Uterus (tissue), 4 donors: ENCODE measurements around the gene ZMAT5. TPM values are rescaled to one million over a fixed set of nuclear protein-coding genes. Genes with fewer than 3 reads are reported as not detected.

ENCODE experiments used
- DNase-seq, 2 donors: peaks; one replicate each; pipeline ENCODE4 v3.0.0-alpha.2; 2019 to 2020
- H3K27ac ChIP-seq, 2 donors: fragments of 200-600 bp; sonication (generic); 1 replicate in 1 of 2; 2 replicates in 1 of 2; pipeline ENCODE4 v1.5.1; 2016 to 2018
- H3K27me3 ChIP-seq, 2 donors: fragments of 200-600 bp; sonication (generic); one replicate each; pipeline ENCODE4 v1.5.1; 2018 to 2019; ENCODE audit warnings: control low read depth in 1 of 2
- H3K36me3 ChIP-seq, 2 donors: fragments of 200-600 bp; sonication (generic); one replicate each; pipeline ENCODE4 v1.5.1; 2019; ENCODE audit warnings: control low read depth in 1 of 2
- H3K4me1 ChIP-seq, 2 donors: fragments of 200-600 bp; sonication (generic); one replicate each; pipeline ENCODE4 v1.5.1; 2018 to 2019; ENCODE audit warnings: control low read depth in 1 of 2
- H3K4me3 ChIP-seq, 2 donors: fragments of 200-600 bp; sonication (generic); 1 replicate in 1 of 2; 2 replicates in 1 of 2; pipeline ENCODE4 v1.5.1; 2018 to 2019; ENCODE audit warnings: mild to moderate bottlenecking in 1 of 2
- H3K9me3 ChIP-seq, 2 donors: fragments of 200-600 bp; sonication (generic); one replicate each; pipeline ENCODE4 v1.5.1; 2019; ENCODE audit warnings: control low read depth in 1 of 2
- CTCF ChIP-seq, 4 experiments: fragments of 200-600 bp in 2 of 4; fragments of 450-650 bp in 2 of 4; sonication (generic) in 2 of 4; IDR thresholded peaks; one replicate each; pipeline ENCODE4 v1.5.1; 2016 to 2019; ENCODE audit warnings: antibody characterized with exemption in 4 of 4, mild to moderate bottlenecking in 2 of 4, moderate library complexity in 1 of 4
- POLR2A ChIP-seq, 2 donors: fragments of 450-650 bp; IDR thresholded peaks; one replicate each; pipeline ENCODE4 v1.6.1; 2016; ENCODE audit warnings: antibody characterized with exemption in 2 of 2, mild to moderate bottlenecking in 1 of 2, moderate library complexity in 1 of 2
- intact Hi-C: fragments of 100-400 bp; cut with DNase I; formaldehyde crosslinking; loops from one replicate; pipeline ENCODE4 v1.15.1; 2023; ENCODE audit warnings: low total_unique reads
- total RNA-seq, 4 donors: library from RNA; depleted of rRNA in 3 of 4; stranded (reverse); fragments of >200 nt in 3 of 4; gene quantifications; one replicate each; pipeline versions ENCODE4 v1.1.0 to v1.2.4, GENCODE V29; 2014 to 2023
- donor health status: DM: yes; HTN: yes; CAD: no.

ZMAT5 gene
- total RNA-seq, 4 donors from 2014 or later, result 12.0 to 47.4 (median 23.4) TPM

- H3K36me3 ChIP-seq, result no peaks in the 10 kb centered on the region
- intact Hi-C loops, result no loop called here
- TF ChIP-seq CTCF (IDR thresholded peaks at IDR 0.05) (no peak), POLR2A (IDR thresholded peaks at IDR 0.05) (no peak)
- H3K9me3 ChIP-seq, result no peaks in the 10 kb centered on the region
- peaks cover 0 to 5% of the 10 kb centered on the region in 2 donors for H3K27me3 ChIP-seq
- peaks cover 0 to 5% of the 10 kb centered on the region in 2 donors for H3K4me1 ChIP-seq
- no peak overlapping the region for H3K27ac ChIP-seq
- no peak overlapping the region for H3K4me3 ChIP-seq
- DNase-seq, result no peak
These were observed 51.1 kb downstream of the ZMAT5 start for GRCh38 chr22:29715705-29716104.

GRCh38 chr22:29715240-29715639 lies 51.6 kb downstream of the ZMAT5 start:
- intact Hi-C loops, result no loop called here
- Histone ChIP-seq H3K9me3 (no peaks in the 10 kb centered on the region), H3K27me3 (peaks cover 0 to 5% of the 10 kb centered on the region in 2 donors), H3K27ac (no peak overlapping the region), H3K4me3 (no peak overlapping the region), H3K36me3 (no peaks in the 10 kb centered on the region), H3K4me1 (peaks cover 0 to under 1% of the 10 kb centered on the region in 2 donors)
- DNase-seq, result no peak
- TF ChIP-seq POLR2A (IDR thresholded peaks at IDR 0.05) (no peak), CTCF (IDR thresholded peaks at IDR 0.05) (no peak)

GRCh38 chr22:29713156-29713727 lies 53.6 kb downstream of the ZMAT5 start:
- no peaks in the 10 kb centered on the region for H3K27me3 ChIP-seq
- intact Hi-C loops, result no loop called here

GRCh38 chr22:29712119-29712518 lies 54.7 kb downstream of the ZMAT5 start:
- no peak for DNase-seq
- TF ChIP-seq POLR2A (IDR thresholded peaks at IDR 0.05) (no peak), CTCF (IDR thresholded peaks at IDR 0.05) (no peak)
- Histone ChIP-seq H3K36me3 (no peaks in the 10 kb centered on the region), H3K27ac (no peak overlapping the region), H3K9me3 (no peaks in the 10 kb centered on the region), H3K4me1 (no peaks in the 10 kb centered on the region), H3K4me3 (no peak overlapping the region), H3K27me3 (no peaks in the 10 kb centered on the region)
- intact Hi-C loops, result no loop called here

More at GRCh38 chr22:29713156-29713727, 53.6 kb downstream of the ZMAT5 start:
- H3K9me3 ChIP-seq, result no peaks in the 10 kb centered on the region
- no peaks in the 10 kb centered on the region for H3K4me1 ChIP-seq
- no peak overlapping the region for H3K27ac ChIP-seq
- TF ChIP-seq POLR2A (IDR thresholded peaks at IDR 0.05), result no peak
- no peak for TF ChIP-seq CTCF (IDR thresholded peaks at IDR 0.05)
- DNase-seq, result no peak
- no peaks in the 10 kb centered on the region for H3K36me3 ChIP-seq
- H3K4me3 ChIP-seq, result no peak overlapping the region

- Histone ChIP-seq H3K27me3 (no peaks in the 10 kb centered on the region), H3K4me3 (no peak overlapping the region), H3K4me1 (no peaks in the 10 kb centered on the region), H3K36me3 (no peaks in the 10 kb centered on the region), H3K27ac (no peak overlapping the region), H3K9me3 (no peaks in the 10 kb centered on the region)
- TF ChIP-seq CTCF (IDR thresholded peaks at IDR 0.05) (no peak), POLR2A (IDR thresholded peaks at IDR 0.05) (no peak)
- no peak for DNase-seq
- intact Hi-C loops, result no loop called here
These were observed 55.7 kb downstream of the ZMAT5 start for GRCh38 chr22:29710922-29711593.
